ENCODE measurements around the gene TPD52L1.
"Not testable (repeated sequence)": the region's sequence is repeated elsewhere in the genome, so short reads cannot be mapped to it uniquely, and the experiment has no call there.

The TPD52L1 gene

GRCh38 chr6:125144822-125145221, 8.8 kb upstream of the TPD52L1 start:
- DNase-seq, result no peak

GRCh38 chr6:125149256-125150144, 4.1 kb upstream of the TPD52L1 start:
- peak; percentile 75 for DNase-seq

- no peak for DNase-seq
Observed at GRCh38 chr6:125151700-125152099, 1.9 kb upstream of the TPD52L1 start.

- DNase-seq, result no peak
Observed at GRCh38 chr6:125154118-125154760, 666 bp downstream of the TPD52L1 start.

- no peak for DNase-seq
Observed at GRCh38 chr6:125154761-125155135, 1.2 kb downstream of the TPD52L1 start.

- DNase-seq, result no peak
Observed at GRCh38 chr6:125155344-125155743, 1.8 kb downstream of the TPD52L1 start.

GRCh38 chr6:125156496-125156895, 2.9 kb downstream of the TPD52L1 start:
- no peak for DNase-seq

- no peak for DNase-seq
Observed at GRCh38 chr6:125157280-125157679, 3.7 kb downstream of the TPD52L1 start.

- no peak for DNase-seq
Observed at GRCh38 chr6:125157725-125158124, 4.2 kb downstream of the TPD52L1 start.

GRCh38 chr6:125163339-125163738, 9.8 kb downstream of the TPD52L1 start:
- DNase-seq, result not testable (repeated sequence)

GRCh38 chr6:125163811-125164210, 10.2 kb downstream of the TPD52L1 start:
- DNase-seq, result no peak

GRCh38 chr6:125164696-125165095, 11.1 kb downstream of the TPD52L1 start:
- no peak for DNase-seq

GRCh38 chr6:125165256-125165655, 11.7 kb downstream of the TPD52L1 start:
- no peak for DNase-seq

- no peak for DNase-seq
Observed at GRCh38 chr6:125165776-125166175, 12.2 kb downstream of the TPD52L1 start.

- no peak for DNase-seq
Observed at GRCh38 chr6:125166711-125167110, 13.1 kb downstream of the TPD52L1 start.

GRCh38 chr6:125167579-125167978, 14.0 kb downstream of the TPD52L1 start:
- DNase-seq, result no peak

GRCh38 chr6:125169058-125169457, 15.5 kb downstream of the TPD52L1 start:
- DNase-seq, result no peak

- no peak for DNase-seq
Observed at GRCh38 chr6:125169522-125169921, 15.9 kb downstream of the TPD52L1 start.

- no peak for DNase-seq
Observed at GRCh38 chr6:125170376-125170775, 16.8 kb downstream of the TPD52L1 start.

GRCh38 chr6:125173341-125174095, 19.9 kb downstream of the TPD52L1 start:
- no peak for DNase-seq

GRCh38 chr6:125174626-125175025, 21.1 kb downstream of the TPD52L1 start:
- no peak for DNase-seq

GRCh38 chr6:125175466-125176048, 22.0 kb downstream of the TPD52L1 start:
- DNase-seq, result no peak

Measured in kidney glomerular epithelial cell (primary cell).